DOHH2 (cell line): Measurements from ENCODE around the gene MCC.

Experiments used
- H3F3A ChIP-seq: fragments of 200-600 bp; sonication (generic), shearing (Covaris generic); 2 replicates; pipeline ENCODE4 v1.6.0; 2016; ENCODE audit warnings: antibody characterized with exemption, mild to moderate bottlenecking; ENCODE audit not compliant: control insufficient read depth, insufficient read depth
- H3K27ac ChIP-seq: fragments of 200-600 bp; sonication (generic); 2 replicates; pipeline ENCODE4 v1.5.1; 2014; ENCODE audit warnings: low read depth, mild to moderate bottlenecking, low read length, moderate library complexity
- H3K27me3 ChIP-seq: fragments of 200-600 bp; sonication (generic); 2 replicates; pipeline ENCODE4 v1.6.1; 2014; ENCODE audit warnings: mild to moderate bottlenecking, low read length, mixed read lengths; ENCODE audit not compliant: control insufficient read depth
- H3K36me3 ChIP-seq: fragments of 200-600 bp; sonication (generic); 2 replicates; pipeline ENCODE4 v1.6.1; 2014; ENCODE audit warnings: mild to moderate bottlenecking, low read length, moderate library complexity, mixed read lengths; ENCODE audit not compliant: control insufficient read depth
- H3K4me1 ChIP-seq: fragments of 200-600 bp; sonication (generic); 2 replicates; pipeline ENCODE4 v1.6.1; 2014; ENCODE audit warnings: mild to moderate bottlenecking, low read length, mixed read lengths; ENCODE audit not compliant: control insufficient read depth
- H3K4me2 ChIP-seq: fragments of 200-600 bp; sonication (generic); 2 replicates; pipeline ENCODE4 v1.6.0; 2014; ENCODE audit warnings: mild to moderate bottlenecking, low read length, moderate library complexity
- H3K4me3 ChIP-seq: fragments of 200-600 bp; sonication (generic); 2 replicates; pipeline ENCODE4 v1.5.1; 2014; ENCODE audit warnings: mild to moderate bottlenecking, low read length, mixed read lengths
- H3K79me2 ChIP-seq: fragments of 200-600 bp; sonication (generic); 2 replicates; pipeline ENCODE4 v1.6.1; 2014; ENCODE audit warnings: mild to moderate bottlenecking, low read length, mixed read lengths; ENCODE audit not compliant: control insufficient read depth
- H3K9me2 ChIP-seq: fragments of 200-600 bp; sonication (generic); replicated peaks from 2 replicates; pipeline ENCODE4 v1.6.1; 2014; ENCODE audit warnings: mild to moderate bottlenecking, low read length, mixed read lengths; ENCODE audit not compliant: control insufficient read depth
- H3K9me3 ChIP-seq: fragments of 200-600 bp; sonication (generic); 2 replicates; pipeline ENCODE4 v1.6.1; 2014; ENCODE audit warnings: antibody characterized with exemption, low read length, mixed read lengths; ENCODE audit not compliant: control insufficient read depth, insufficient read depth
- H4K20me1 ChIP-seq: fragments of 200-600 bp; sonication (generic); 2 replicates; pipeline ENCODE4 v1.6.0; 2014; ENCODE audit warnings: low read depth, mild to moderate bottlenecking, antibody characterized with exemption, low read length, moderate library complexity; ENCODE audit not compliant: control insufficient read depth, insufficient read depth
- EZH2phosphoT487 ChIP-seq: fragments of 200-600 bp; sonication (generic); IDR thresholded peaks from 2 replicates; pipeline ENCODE4 v1.6.1; 2017; ENCODE audit warnings: borderline replicate concordance, mild to moderate bottlenecking, antibody characterized with exemption, low read length, moderate library complexity, mixed read lengths
- TF ChIP-seq, protein P1 (sequence below): fragments of 200-600 bp; sonication (generic); IDR thresholded peaks from one replicate; pipeline ENCODE4 v1.5.1; 2014; ENCODE audit warnings: antibody characterized with exemption, mild to moderate bottlenecking, low read depth, low read length; ENCODE audit not compliant: poor library complexity, severe bottlenecking

The MCC gene

DNA sequence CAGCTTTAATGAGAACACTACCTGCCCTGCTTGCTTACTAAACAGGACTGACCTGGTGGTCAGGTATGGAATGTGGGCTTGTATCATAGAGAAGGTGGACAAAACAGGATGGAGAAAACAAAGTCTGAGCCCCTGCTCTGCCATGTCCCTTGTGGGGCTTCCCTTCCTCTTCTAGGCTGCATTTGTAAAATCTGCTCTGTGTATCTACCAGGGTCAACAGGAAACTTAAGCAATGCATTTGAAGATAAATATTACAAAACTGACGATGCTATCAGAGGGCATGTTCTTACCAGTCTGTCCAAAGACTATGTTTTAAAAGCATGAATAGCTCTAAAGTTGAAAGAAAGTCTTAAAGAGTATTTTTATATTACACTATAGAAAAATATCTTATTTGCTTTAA, 282.9 kb downstream of the MCC start:
- Histone ChIP-seq H3K4me3 (no peak overlapping the region), H3K9me3 (no peaks in the 10 kb centered on the region), H3K79me2 (no peaks in the 10 kb centered on the region), H3K4me2 (no peak overlapping the region), H3F3A (no peaks in the 10 kb centered on the region), H3K27ac (no peak overlapping the region), H4K20me1 (no peaks in the 10 kb centered on the region), H3K27me3 (0 out of 2 replicates have a peak, but pooled peaks cover under 1% of the 10 kb centered on the region), H3K9me2 (no peaks in the 10 kb centered on the region), H3K36me3 (no peaks in the 10 kb centered on the region), H3K4me1 (no peaks in the 10 kb centered on the region)
- no peak for TF ChIP-seq EZH2phosphoT487
- TF ChIP-seq, protein P1, sequence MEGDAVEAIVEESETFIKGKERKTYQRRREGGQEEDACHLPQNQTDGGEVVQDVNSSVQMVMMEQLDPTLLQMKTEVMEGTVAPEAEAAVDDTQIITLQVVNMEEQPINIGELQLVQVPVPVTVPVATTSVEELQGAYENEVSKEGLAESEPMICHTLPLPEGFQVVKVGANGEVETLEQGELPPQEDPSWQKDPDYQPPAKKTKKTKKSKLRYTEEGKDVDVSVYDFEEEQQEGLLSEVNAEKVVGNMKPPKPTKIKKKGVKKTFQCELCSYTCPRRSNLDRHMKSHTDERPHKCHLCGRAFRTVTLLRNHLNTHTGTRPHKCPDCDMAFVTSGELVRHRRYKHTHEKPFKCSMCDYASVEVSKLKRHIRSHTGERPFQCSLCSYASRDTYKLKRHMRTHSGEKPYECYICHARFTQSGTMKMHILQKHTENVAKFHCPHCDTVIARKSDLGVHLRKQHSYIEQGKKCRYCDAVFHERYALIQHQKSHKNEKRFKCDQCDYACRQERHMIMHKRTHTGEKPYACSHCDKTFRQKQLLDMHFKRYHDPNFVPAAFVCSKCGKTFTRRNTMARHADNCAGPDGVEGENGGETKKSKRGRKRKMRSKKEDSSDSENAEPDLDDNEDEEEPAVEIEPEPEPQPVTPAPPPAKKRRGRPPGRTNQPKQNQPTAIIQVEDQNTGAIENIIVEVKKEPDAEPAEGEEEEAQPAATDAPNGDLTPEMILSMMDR = no peak

DNA sequence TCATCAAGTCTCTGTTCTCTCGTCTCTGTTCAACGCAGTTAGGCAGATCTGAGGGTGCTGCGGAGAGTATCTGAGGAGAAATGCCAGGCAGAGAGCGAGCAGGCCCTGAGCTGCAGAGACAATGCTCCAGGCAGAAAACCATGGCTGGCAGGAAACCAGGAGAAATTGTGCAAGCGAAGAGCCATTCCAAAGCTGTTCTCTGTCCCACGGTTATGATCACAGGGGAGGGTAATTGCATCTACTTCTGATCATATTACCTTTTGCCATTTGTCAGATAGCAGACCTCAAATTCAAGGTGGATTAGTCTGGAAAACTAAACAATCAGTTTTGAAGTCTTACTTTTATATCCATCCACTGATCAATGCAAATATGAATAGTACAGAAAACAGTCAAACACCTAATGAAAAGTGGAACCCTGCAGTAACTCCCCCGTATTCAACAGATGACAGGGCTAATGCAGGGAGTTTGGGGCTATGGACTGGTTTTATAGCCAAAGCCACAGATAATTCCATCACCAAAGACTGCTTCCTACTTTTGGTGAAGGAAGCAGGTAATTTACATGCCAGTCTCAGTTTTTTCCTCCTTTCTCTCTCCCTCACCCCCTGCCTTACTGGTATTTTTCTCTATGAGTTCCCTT, 283.6 kb downstream of the MCC start:
- Histone ChIP-seq H3K9me3 (no peaks in the 10 kb centered on the region), H3K4me3 (no peak overlapping the region), H4K20me1 (no peaks in the 10 kb centered on the region), H3F3A (no peaks in the 10 kb centered on the region), H3K4me1 (no peaks in the 10 kb centered on the region), H3K27ac (no peak overlapping the region), H3K4me2 (no peak overlapping the region), H3K36me3 (no peaks in the 10 kb centered on the region), H3K79me2 (no peaks in the 10 kb centered on the region), H3K27me3 (no peaks in the 10 kb centered on the region), H3K9me2 (no peaks in the 10 kb centered on the region)
- no peak for TF ChIP-seq EZH2phosphoT487
- TF ChIP-seq, protein P1 = no peak

DNA sequence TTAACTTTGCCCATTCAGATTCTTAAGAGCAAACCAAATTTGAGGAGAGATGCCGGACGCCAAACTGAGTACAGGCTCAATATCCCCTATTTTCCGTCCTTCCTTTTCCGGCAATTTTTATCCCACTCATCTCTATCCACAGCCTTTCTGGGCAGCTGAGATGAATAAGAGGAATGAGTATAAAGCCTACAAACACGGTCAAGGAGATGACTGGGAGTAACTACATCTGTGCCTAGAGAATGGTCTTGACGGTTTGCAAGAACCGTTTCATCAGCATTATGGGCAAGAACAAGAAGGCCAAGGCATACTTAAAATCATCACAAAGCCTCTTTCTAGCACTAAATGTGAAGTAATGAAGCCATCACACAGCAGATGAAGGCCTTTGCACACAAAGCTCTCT, 284.3 kb downstream of the MCC start:
- Histone ChIP-seq H3K79me2 (no peaks in the 10 kb centered on the region), H3K4me2 (no peak overlapping the region), H3F3A (no peaks in the 10 kb centered on the region), H3K4me3 (no peak overlapping the region), H3K27ac (no peak overlapping the region), H3K27me3 (no peaks in the 10 kb centered on the region), H3K9me3 (no peaks in the 10 kb centered on the region), H4K20me1 (no peaks in the 10 kb centered on the region), H3K4me1 (no peaks in the 10 kb centered on the region), H3K36me3 (no peaks in the 10 kb centered on the region), H3K9me2 (no peaks in the 10 kb centered on the region)
- TF ChIP-seq, protein P1 = no peak
- TF ChIP-seq EZH2phosphoT487 = no peak
